NCI-H1694 (cell line): Measurements from ENCODE around the gene MRPS10.
"Not testable (repeated sequence)": the region's sequence is repeated elsewhere in the genome, so short reads cannot be mapped to it uniquely, and the experiment has no call there.

ENCODE experiments used
- DNase-seq: peaks from one replicate; lab custom pipeline; 2025; lab: John Stamatoyannopoulos, UW

Gene MRPS10

DNA sequence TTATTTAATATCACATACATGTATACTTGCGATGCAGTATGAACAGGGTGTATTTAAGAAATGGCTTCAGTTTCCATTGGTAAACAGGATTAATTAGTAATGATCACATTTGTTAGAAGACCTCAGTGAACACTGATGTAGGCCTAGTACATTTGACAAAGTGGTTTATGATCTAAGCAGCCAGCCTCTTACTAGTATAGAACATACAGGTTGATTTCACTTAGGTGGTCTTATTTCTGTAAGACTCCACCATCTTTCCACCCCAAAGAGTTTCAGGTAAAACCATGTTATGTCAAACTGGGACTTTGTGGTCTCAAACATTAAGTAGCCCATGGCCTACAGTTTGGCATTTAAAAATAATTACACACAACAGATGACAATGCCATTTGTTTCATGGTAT, 20.2 kb upstream of the MRPS10 start:
- DNase-seq: no peak

DNA sequence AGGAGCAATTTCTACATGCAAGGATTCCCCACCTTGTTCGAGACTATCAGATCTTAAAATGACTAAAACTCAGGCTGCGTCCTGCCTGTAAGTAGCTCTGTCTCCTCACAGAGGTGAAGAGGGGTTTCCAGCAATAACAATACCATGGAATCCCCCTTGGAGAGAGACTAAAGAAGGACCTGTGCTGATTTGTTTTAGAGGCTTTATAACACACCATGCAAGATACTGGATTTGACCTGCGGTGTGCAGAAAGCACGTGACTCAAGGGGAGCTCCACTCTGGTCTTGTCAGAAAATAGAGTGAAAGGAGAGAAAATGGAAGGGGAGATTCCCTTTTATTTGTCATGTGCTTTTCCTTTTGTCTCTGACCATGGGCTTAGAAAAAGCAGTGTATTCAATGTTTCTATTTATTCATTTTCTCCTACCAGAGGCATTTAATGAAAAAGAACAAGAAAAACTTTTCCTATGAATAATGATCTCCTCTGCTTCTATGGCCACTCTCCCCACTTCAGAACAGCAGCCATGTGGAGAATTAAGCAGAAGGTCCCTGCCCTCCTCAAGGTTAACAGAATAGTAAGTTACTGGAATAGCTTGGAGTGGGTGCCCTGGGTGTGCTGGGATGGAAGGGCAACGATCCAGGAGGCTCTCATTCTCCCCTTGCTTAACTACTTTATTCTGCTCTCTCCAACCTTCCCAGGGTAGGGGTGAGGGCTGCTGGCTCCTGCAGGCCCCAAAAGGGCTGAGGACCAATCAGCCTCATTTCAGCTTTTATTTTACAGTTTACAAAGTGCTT, 19.2 kb upstream of the MRPS10 start:
- DNase-seq: no peak

DNA sequence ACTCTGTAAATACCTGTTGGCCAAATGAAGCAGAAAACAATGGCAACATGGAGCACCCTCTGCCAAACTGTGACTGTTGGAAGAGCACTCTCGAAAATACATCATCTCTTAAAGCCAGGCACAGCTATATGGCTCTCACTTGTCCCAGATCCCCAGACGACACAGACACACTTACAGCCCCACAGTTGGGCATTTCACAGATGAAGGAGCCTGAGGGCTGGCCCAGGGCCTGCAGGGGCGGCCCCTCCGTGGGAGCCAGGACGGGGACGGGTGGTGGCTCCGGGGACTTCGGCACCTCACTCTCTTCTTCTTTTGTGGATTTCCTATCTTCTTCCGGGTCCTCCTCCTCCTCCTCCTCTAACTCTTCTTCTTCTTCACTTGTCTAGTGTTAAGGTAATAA, 18.4 kb upstream of the MRPS10 start:
- DNase-seq: no peak

DNA sequence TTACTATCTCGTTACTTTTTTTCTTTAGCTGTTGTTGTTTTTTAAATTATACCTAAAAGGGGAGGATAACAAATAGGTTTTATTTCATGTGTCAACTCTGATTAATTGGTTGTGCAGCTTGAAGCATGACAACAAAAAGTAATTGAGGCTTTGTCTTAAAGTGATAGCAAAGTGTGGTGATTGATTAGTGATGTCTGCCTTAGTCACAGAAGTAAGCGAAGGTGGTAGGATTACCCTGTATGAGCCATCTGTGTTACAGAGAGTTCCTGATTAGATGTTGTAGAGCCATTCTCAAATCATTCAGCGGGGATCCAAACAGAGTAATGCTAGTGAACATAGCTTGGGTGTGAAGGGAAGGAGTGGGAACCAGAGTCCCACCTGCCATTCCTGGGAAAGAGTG, 14.4 kb upstream of the MRPS10 start:
- DNase-seq: no peak

- DNase-seq: no peak
Observed at GRCh38 chr6:42230345-42231321, 13.0 kb upstream of the MRPS10 start.

- DNase-seq: no peak
Observed at GRCh38 chr6:42229506-42230119, 12.0 kb upstream of the MRPS10 start.

DNA sequence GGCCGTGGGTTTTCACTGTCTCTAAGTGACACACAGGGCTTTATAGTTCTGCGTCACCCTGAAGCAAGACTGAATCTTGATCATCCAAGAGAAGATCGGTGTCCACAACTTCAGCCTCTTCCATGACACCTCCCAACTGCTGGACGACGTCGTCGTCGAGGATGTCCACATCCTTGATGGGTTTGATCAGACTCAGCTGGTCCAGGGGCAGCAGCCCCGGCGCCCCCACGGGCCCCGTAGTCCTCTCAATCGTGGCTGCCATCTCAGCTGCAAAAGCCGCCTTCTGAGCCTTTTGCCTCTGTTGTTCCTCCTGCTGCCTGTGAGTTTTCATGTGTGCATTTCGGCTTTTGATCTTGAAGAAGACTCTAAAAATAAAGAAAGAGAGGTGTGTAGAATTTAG, 10.6 kb upstream of the MRPS10 start:
- DNase-seq: no peak

DNA sequence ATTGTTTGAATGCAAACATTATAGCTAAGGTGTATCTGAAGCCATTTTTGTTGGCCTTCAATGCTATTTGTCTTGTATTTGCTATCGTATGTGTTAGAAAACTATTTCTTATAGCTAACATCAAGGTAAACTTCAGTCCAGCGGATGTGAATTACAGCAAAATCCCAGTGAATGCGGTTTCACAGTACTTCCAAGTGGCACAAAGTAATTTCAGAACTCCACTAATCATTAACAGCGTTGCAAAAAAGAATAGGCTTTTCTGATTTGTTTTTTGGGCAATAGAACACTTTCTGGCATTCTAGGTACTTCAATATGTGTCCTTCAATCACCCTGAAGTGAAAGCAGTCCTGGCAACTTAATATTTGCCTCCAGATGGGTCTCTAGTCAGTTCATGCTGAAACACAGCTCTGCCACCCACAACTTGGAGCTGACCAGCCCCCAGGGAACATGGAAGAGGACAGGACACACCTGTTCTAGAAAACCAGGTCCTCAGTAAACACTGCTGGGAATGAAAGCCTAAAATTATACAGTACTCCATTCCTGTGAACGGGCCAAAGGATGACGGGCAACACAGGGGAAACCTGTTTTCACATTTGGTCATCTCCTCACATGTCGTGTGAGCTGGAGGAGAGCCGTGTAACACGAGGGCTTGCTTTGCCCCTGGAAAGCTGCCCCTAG, 9.7 kb upstream of the MRPS10 start:
- DNase-seq: no peak

DNA sequence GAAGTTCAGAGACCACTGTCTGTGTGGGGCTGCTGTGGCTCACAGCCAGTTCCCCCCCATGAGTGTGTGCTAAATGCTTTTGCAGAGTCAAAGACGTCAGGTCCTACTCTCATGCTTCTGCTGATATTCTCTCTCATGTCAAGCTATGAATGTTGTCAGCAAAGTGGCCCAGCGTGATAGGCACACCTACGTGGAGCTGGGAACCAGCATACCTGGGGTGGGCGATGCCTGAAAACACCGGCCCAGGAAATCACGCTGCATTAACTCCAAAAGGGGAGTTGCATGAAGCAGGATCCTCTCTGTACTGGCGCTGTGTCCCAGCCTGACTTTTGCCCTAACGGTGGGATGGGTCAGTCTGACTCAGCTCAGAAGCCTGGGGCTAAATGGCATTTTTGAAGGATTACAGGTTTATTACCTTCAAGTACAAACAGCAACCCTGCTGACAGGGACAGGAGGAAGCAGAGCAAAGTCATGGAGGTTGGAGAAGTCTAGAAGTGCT, 9.0 kb upstream of the MRPS10 start:
- DNase-seq: no peak

DNA sequence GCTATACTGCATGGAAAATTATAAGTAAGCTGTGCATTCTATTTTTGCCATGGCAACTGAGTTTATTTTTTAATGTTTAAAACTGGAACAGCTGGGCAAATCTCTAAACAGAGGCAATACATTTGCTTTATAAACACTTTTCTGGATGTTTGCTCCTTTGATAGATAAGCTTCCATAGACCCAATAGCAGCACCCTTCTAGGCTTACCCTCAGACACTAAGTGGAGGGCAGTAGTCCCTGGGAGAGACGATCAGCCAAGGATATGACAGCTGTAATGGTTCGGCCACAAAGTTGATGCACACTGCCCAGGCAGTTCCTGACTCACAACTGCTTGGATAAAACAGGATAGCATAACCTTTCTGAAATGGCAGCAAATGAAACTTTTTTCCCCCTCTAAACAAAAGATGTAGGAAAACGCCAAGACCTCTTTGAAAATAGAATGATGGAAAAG, 8.5 kb upstream of the MRPS10 start:
- no peak for DNase-seq

DNA sequence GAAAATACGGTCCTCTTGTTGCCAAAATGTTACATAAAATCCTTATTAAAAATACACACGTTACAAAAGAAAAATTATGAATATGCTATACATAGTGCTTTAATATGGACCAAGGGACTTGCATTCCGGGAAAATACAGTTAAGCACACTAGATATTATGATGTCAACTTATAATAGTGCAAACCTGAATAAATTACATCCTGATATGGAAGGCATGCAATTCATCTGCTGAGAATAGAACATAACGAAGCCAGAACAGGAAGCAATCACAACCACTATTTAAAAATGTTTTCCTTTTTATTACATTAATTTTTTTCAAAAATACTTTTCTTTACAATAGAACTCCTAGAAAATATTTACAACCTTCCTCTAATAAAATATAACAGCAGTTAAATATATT, 7.8 kb upstream of the MRPS10 start:
- no peak for DNase-seq

DNA sequence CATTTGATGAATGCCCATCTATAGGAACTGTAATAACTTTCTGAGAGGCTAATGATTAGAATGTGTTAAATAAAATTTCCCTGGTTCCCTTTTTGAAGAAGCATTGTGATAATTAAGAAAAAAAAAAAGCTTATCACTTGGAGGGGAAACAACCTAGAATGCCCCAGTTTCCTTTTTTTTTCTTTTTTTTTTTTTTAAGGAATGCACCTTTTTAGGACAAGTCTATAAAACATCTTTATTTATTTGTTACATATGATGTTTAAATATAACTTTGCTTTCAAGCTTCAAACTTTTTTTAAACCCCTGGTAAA, 7.3 kb upstream of the MRPS10 start:
- DNase-seq: no peak

DNA sequence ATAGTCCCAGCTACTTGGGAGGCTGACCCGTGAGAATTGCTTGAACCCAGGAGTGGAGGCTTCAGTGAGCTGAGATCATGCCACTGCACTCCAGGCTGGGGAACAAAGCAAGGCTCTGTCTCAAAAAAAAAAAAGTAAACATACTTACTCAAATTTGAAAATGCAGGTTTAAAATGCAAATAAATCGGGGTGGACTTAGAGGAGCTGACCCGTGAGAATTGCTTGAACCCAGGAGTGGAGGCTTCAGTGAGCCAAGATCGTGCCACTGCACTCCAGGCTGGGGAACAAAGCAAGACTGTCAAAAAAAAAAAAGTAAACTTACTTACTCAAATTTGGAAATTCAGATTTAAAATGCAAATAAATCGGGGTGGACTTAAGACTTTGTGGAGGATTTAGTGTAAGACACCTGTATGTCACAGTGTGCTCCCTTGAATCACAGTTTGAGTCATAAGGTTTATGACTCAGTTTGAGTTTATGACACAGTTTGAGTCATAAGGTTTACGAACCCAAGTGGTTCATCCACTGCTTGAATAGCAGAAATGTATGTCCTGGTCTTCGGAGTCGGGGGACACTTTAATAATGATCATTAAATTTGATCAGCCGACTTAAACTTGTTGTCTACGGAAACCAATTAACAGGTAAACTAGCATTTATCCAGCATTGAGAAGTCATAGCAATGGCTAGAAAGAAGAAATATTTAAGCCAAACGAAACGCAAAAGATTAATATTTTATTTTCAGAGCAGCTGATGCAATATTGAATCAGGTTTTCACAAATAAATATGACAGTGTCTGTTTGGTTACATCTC, 6.8 kb upstream of the MRPS10 start:
- no peak for DNase-seq

- no peak for DNase-seq
Observed at GRCh38 chr6:42222448-42222847, 4.8 kb upstream of the MRPS10 start.

DNA sequence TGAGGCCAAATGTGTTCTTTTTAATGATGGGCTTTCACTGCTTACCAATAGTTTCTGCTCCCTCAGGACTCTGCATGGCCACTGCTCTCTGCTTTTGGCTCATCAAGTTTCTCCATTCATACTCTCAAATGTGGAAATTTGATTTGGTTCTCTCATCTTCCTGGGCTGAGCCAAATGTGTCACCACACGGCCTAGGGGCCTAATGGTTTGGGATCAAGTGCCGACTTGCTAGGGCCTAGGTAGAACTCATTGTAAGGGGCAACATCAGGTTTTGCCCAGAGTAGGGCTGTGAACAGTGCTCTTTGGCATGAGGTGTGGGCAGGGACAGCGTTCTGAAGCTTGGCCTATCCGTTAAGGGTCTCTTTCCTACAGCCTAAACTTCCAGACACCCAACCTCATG, 3.9 kb upstream of the MRPS10 start:
- DNase-seq: no peak

- no peak for DNase-seq
Observed at GRCh38 chr6:42220807-42221206, 3.1 kb upstream of the MRPS10 start.

DNA sequence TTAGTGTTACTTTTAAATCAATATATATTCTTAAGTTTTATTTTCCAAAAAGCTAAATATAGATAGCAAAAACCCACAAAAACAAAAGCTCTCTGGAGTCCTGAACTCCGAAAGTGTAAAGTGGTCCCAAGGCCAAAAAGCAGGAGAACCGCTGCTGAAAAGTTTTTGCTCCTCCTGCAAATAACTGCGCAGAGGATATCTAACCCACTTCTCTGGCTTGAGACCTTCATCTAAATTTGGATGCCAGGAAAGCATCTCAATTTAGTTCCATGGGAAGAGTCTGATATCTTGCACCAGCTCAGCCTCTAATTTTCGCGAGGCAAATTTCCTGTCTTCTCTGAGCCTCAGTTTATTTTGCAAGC, 523 bp downstream of the MRPS10 start:
- DNase-seq: no peak

- DNase-seq: not testable (repeated sequence)
Observed at GRCh38 chr6:42216495-42216894, 1.2 kb downstream of the MRPS10 start.

- DNase-seq: no peak
Observed at GRCh38 chr6:42212442-42212841, 5.2 kb downstream of the MRPS10 start.

DNA sequence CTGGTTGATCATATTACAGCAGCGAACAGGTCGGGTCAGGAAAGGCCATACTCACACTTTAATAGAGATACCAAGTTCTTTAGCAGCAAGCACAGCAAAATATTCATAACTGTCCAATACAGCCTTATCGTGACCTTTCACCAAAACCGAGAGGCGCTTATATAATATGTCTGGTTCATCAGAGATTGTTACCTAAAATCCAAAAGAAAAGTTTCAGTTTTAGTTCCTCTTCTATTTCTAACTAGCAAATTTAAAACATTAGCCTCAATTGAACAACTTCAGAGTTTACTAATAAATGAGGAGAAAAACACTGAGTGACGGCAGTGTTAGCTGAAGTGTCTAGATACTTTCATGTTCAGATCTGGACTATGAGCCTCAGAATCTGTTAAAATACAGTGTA, 5.9 kb downstream of the MRPS10 start:
- DNase-seq: no peak

DNA sequence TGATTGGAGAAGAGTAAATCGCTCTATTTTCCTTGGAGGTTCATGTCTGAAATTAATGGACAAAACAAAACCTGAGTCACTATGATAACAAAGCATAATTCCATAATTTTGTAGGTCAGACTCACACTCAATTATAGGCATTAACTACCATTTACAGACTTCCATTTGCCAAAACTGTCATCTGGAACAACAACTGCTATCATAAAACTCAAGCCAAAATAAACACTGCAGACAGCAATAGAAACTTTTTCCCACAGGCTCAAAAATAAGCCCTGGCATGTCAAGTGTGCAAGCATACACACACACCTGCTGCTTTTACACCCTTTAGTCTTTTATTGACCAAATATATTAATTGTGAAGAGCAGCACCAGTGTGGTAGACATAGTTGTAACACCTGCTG, 7.1 kb downstream of the MRPS10 start:
- peak; percentile 84 for DNase-seq
